GF-D8 (cell line): ENCODE results near the gene MON2.
"Not testable (repeated sequence)": the region's sequence is repeated elsewhere in the genome, so short reads cannot be mapped to it uniquely, and the experiment has no call there.

Experiments used
- DNase-seq: peaks from one replicate; lab custom pipeline; 2025; lab: John Stamatoyannopoulos, UW

Gene MON2

GRCh38 chr12:62471734-62472133 lies 5.1 kb downstream of the MON2 start:
- DNase-seq: no peak

GRCh38 chr12:62472472-62472871 lies 5.8 kb downstream of the MON2 start:
- no peak for DNase-seq

GRCh38 chr12:62481843-62482540 lies 15.4 kb downstream of the MON2 start:
- no peak for DNase-seq

- DNase-seq: no peak
These were observed 16.1 kb downstream of the MON2 start for GRCh38 chr12:62482769-62483168.

- DNase-seq: no peak
These were observed 17.6 kb downstream of the MON2 start for GRCh38 chr12:62484233-62484632.

DNA sequence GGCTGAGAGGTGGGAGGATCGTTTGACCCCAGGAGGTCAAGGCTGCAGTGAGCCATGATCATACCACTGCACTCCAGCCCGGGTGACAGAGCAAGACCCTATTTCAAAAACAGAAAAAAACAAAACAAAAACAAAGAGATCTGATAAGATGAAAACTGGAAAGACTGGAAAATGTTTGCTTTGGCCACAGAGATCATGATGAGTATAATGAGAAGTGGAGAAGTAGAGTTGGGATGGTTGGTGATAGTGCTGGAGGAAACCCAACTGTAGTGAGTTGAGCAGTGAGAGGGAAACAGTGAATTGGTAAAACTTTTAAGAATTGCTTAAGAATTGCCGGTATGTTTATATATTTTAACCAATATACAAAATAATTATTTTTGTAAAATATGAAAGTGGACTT lies 39.2 kb downstream of the MON2 start:
- no peak for DNase-seq

GRCh38 chr12:62512901-62513300 lies 46.3 kb downstream of the MON2 start:
- DNase-seq: no peak

DNA sequence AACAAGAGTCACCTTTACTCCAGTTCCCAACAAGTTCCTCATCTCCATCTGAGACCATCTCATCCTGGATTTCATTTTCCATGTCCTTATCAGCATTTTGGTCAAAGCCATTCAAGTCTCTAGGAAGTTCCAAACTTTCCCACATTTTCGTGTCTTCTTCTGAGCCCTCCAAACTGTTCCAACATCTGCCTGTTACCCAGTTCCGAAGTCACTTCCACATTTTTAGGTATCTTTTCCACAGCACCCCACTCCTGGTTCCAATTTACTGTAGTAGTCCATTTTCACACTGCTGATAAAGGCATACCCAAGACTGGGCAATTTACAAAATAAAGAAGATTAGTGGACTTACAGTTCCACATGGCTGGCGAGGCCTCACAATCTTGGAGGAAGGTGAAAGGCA lies 47.5 kb downstream of the MON2 start:
- not testable (repeated sequence) for DNase-seq

GRCh38 chr12:62516927-62517326 lies 50.3 kb downstream of the MON2 start:
- DNase-seq: peak; percentile 70

- DNase-seq: no peak
These were observed 51.3 kb downstream of the MON2 start for GRCh38 chr12:62517887-62518286.

DNA sequence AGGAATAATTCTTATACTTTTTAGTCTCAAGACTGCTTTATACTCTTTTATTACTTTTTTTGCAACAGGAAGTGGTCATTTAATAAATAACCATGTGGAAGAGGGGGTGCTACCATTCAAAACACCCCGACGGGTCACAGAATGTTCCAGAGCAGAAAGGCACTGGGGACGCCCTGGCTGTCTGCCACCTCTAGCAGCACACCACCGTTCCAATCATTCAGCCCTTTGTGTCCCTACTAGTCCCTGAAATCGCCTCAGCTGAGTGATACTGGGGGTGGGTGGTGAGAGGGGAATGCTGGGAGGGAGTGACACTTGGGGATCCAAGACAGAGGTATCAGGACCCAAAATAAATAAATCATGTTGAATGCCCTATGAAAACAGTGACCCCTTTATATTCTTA lies 52.4 kb downstream of the MON2 start:
- no peak for DNase-seq

DNA sequence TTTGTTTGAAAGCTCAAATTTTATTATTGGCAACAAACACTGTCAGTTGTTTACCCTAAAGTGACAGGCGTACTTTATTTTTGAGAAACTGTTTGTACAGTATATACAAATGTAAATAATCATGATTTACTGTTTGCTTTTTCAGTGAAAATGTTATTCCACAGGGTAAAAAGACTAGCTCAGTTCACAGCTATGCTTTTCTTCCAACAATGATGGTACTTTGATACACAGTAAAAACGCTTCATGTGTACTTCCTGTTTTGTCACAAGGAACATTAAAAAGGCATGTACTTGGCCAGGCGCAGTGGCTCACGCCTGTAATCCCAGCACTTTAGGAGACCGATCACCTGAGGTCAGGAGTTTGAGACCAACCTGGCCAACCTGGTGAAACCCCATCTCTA lies 53.7 kb downstream of the MON2 start:
- no peak for DNase-seq

DNA sequence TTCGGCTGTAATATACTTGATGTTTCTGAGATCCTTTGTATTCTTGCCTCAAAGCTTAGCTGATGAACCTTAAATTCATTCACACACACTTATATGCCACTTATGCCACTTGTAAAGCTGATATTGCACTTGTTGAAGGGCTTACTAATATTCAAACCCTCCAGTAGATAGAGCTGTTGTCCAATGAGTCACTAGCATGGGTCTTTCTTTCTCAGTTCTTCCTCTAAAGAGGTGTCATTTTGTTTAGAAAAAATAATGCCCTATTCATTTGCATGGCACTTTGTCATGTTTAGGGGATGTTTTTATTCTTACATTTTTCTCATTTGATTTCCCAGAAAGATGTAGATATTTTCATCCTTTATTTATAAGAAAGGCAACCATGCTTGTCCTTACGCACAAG lies 56.4 kb downstream of the MON2 start:
- DNase-seq: no peak

DNA sequence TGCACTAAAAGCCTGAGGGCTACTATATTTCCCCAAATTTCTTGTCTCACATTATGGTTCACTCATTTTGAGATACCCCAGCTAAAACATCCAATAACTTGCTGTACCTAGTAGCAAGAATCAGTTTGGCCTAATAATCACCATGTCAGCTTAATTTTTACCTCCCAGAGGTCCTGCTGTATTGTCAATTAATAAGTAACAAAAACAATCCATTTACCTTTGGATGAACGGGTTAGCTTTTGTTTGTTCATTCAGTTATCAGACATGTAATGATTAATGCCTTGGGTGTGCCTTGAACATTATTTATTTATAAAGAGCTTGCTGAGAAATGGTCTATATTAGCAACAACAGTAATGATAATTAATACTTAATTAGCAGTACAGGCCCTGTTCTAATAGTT lies 57.0 kb downstream of the MON2 start:
- DNase-seq: no peak

DNA sequence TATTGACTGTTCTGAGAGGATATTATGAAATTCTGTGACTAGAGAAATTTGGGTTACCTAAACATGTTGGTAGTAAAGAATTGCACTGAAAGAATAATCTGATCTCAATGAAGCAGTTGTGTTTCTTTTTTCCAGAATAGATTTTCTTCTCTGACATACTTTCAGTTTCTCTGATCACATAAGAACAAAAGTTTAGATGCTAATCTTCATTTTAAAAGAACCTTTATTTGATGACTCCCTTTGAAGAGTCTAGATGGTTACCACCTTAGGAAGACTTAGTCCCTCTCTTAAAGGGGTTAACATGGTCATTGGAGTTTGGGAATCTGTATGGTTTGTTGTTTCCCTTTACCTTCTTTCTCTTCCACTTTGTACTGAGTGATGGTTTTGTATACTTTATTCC lies 58.6 kb downstream of the MON2 start:
- no peak for DNase-seq

GRCh38 chr12:62530596-62530995 lies 64.0 kb downstream of the MON2 start:
- no peak for DNase-seq

- no peak for DNase-seq
These were observed 65.7 kb downstream of the MON2 start for GRCh38 chr12:62532333-62532732.

- DNase-seq: no peak
These were observed 66.6 kb downstream of the MON2 start for GRCh38 chr12:62533087-62533754.

DNA sequence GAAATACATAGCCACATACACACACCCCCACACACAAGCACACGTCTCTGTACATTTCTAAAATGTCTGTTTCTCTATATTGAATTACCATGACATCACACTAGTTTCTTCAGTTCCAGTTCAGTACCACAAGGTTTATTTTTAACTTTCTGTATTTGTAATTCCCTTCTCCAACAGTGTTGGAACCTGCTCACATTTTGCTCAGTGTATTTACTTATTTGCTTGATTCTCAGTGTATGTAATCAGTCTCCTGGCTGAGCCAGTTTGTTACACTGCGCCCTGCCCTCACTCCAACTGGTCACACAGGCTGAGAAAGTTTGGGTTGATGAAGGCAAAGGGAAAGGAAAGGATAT lies 67.1 kb downstream of the MON2 start:
- DNase-seq: no peak

DNA sequence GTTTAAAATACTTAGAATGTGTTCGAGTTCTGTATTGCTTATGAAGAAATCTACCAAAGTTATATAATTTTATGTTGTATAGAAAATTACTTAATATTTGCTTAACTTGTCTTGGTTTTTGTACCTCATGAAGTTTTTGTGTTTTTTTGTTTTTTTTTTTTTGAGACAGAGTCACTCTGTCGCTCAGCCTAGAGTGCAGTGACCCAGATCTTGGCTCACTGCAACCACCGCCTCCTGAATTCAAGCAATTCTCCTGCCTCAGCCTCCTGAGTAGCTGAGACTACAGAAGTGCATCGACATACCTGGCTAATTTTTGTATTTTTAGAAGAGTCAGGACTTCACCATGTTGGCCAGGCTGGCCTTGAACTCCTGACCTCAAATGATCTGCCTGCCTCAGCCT lies 69.9 kb downstream of the MON2 start:
- DNase-seq: no peak

GRCh38 chr12:62537551-62537950 lies 70.9 kb downstream of the MON2 start:
- DNase-seq: no peak

DNA sequence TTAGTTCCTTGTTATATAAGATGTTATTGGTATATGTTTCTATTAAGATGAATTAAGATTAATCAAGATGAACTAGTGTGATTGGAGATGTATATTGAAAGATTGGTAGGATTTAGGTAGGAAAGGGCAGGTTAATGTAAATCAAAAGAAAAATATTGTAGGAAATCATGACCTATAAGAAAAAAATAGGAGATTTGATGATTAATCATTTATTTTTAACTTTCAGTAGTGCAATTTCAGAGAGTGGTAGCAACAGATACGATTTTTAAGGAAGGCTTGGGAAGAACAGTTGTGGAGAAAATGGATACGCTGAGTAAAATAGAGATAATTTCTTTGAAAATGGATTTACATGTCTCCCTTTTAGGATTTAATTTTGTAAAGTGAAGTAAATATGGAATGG lies 73.7 kb downstream of the MON2 start:
- no peak for DNase-seq

DNA sequence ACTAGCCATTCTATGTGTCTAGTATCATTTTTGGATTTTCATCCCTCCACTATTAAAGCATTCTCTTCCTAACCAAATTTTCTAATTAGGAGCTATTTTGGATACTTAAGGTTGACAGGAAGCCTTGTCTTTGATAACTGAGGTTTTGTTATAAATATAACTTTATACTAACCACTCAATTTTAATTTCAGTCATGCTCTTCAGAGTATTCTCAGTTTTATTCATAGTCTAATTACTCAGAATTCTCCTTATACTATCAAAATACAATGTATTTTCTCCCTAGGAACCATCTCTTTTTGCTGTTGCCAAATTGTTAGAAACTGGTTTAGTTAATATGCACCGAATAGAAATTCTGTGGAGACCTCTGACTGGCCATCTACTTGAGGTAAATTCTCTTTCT lies 76.2 kb downstream of the MON2 start:
- DNase-seq: no peak

DNA sequence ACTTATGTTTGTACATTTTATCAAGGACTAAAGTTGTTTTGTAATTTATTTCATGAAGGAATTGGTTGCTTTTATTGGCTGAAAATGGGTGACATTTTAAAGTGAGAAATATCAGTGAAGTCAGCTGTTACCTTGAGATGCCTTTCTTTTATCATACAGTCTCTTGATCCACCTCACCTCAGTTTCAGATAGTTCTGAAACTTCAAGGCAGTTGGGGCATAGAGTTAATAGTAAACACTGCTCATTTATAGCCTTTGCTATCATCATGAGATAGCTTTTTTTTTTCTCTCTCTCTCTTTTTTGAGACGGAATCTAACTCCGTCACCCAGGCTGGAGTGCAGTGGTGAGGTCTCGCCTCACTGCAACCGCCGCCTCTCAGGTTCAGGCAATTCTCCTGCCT lies 76.7 kb downstream of the MON2 start:
- DNase-seq: no peak
